Central memory CD8-positive, alpha-beta T cell (primary cell): ENCODE data around the gene RASA4.
"Not testable (repeated sequence)": the region's sequence is repeated elsewhere in the genome, so short reads cannot be mapped to it uniquely, and the experiment has no call there.

ENCODE experiments used
- ATAC-seq: fragments of 150-1000 bp; cut with Tn5 transposase; replicated peaks from 2 replicates; pipeline ENCODE4 v1.10.0; 2022; ENCODE audit warnings: mild to moderate bottlenecking, moderate FRiP score, moderate number of reproducible peaks; ENCODE audit not compliant: poor library complexity, severe bottlenecking; ENCODE audit errors: extremely low read depth
- DNase-seq, 2 donors: peaks; one replicate each; pipeline ENCODE4 v3.0.0; 2021; ENCODE audit warnings: low spot score in 2 of 2
- H3K27ac Mint-ChIP-seq: one replicate; pipeline ENCODE4 v1.8.0; 2022; ENCODE audit warnings: low read depth, mild to moderate bottlenecking, moderate library complexity, mixed read lengths
- H3K27me3 Mint-ChIP-seq: one replicate; pipeline ENCODE4 v1.8.0; 2022; ENCODE audit warnings: mixed read lengths
- H3K36me3 Mint-ChIP-seq: one replicate; pipeline ENCODE4 v1.8.0; 2022; ENCODE audit warnings: mild to moderate bottlenecking, moderate library complexity, mixed read lengths; ENCODE audit not compliant: insufficient read depth
- H3K4me1 Mint-ChIP-seq: one replicate; pipeline ENCODE4 v1.8.0; 2022; ENCODE audit warnings: mixed read lengths
- H3K4me3 Mint-ChIP-seq: one replicate; pipeline ENCODE4 v1.8.0; 2022; ENCODE audit warnings: mild to moderate bottlenecking, moderate library complexity, mixed read lengths
- H3K9me3 Mint-ChIP-seq: one replicate; pipeline ENCODE4 v1.8.0; 2022; ENCODE audit warnings: mixed read lengths

Gene RASA4

DNA sequence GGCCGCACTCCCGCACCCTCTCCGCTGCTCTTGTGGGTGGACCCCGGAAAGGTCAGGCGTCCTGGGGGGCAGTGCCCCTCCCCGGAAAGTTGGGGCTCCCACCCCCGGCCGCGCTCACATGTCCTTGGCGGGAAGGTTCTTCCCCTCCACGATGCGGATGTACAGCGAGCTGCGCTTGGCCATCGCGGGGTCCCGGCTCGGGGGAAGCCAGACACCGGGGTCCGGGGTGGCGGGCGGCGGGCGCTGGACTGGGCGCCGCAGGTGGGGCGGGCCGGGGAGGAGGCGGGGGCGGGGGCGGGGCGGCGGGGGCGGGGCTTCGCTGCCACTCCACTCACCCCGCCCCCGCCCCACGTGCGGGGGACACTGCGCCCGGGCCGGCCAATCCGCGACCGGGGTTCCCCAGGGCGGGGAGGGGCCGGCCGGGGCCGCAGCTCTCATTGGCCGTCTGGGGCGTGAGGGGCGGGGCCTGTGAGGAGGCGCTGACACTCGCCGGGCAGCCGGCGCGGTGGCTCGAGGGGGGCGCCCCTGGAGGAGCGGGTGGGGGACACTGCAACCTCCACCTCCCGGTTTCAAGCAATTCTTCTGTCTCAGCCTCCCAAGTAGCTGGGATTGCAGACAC, at the start of gene RASA4:
Gene RASA4 (minus strand): TSS at position 250 of the 619 bp plus-strand sequence. CDS start 67 bp downstream, at position 183.
- H3K36me3 Mint-ChIP-seq = not testable (repeated sequence)
- peak; percentile 96 for ATAC-seq
- peak in 1 of 2 donors; percentile 46 for DNase-seq

DNA sequence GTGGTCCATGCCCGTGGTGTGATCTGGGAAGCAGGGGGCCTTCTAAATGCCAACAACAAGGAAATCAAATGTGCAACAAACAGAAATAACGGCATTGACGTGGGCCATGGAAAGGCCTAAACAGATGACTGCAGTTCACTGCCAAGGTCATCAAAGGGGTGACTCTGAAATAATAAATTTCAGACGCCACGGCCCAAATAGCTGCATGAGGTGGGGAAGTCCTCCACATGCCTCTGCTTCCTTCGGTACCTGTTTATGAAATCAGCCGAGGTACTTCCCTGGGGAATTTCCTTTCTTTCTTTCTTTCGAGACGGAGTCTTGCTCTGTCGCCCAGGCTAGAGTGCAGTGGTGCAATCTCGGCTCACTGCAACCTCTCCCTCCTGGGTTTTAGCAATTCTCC, 48.2 kb upstream of the RASA4 start:
- not testable (repeated sequence) for H3K4me3 Mint-ChIP-seq, H3K36me3 Mint-ChIP-seq, ATAC-seq, H3K27me3 Mint-ChIP-seq, H3K9me3 Mint-ChIP-seq, DNase-seq, H3K4me1 Mint-ChIP-seq, H3K27ac Mint-ChIP-seq

More for the DNA sequence above, at the start of gene RASA4:
- H3K4me3 Mint-ChIP-seq = peak within 1 kb of the TSS; percentile 34
- not testable (repeated sequence) for H3K27me3 Mint-ChIP-seq, H3K9me3 Mint-ChIP-seq, H3K27ac Mint-ChIP-seq, H3K4me1 Mint-ChIP-seq

GRCh38 chr7:102649924-102650323, 33.4 kb upstream of the RASA4 start, which contains the start of gene SPDYE2B:
Gene SPDYE2B, plus strand, starts transcription at chr7:102650319. Its CDS starts 2,030 bp downstream, at chr7:102652349.
- not testable (repeated sequence) for H3K27me3 Mint-ChIP-seq, H3K9me3 Mint-ChIP-seq, ATAC-seq, H3K4me1 Mint-ChIP-seq, H3K36me3 Mint-ChIP-seq, H3K4me3 Mint-ChIP-seq, DNase-seq, H3K27ac Mint-ChIP-seq

- not testable (repeated sequence) for H3K4me1 Mint-ChIP-seq, DNase-seq
These were observed 31.3 kb upstream of the RASA4 start for GRCh38 chr7:102647813-102648212.

GRCh38 chr7:102643404-102643803, 26.8 kb upstream of the RASA4 start:
- DNase-seq, H3K36me3 Mint-ChIP-seq, ATAC-seq, H3K27me3 Mint-ChIP-seq, H3K27ac Mint-ChIP-seq, H3K9me3 Mint-ChIP-seq, H3K4me1 Mint-ChIP-seq, H3K4me3 Mint-ChIP-seq: not testable (repeated sequence)

More at GRCh38 chr7:102647813-102648212, 31.3 kb upstream of the RASA4 start:
- H3K27me3 Mint-ChIP-seq, H3K4me3 Mint-ChIP-seq, H3K9me3 Mint-ChIP-seq, H3K36me3 Mint-ChIP-seq, H3K27ac Mint-ChIP-seq, ATAC-seq: not testable (repeated sequence)

- not testable (repeated sequence) for ATAC-seq, DNase-seq, H3K36me3 Mint-ChIP-seq, H3K9me3 Mint-ChIP-seq, H3K27me3 Mint-ChIP-seq, H3K4me1 Mint-ChIP-seq, H3K27ac Mint-ChIP-seq, H3K4me3 Mint-ChIP-seq
These were observed 26.1 kb upstream of the RASA4 start, which contains the start of gene UPK3BL1 for GRCh38 chr7:102642691-102643090. Gene UPK3BL1, minus strand, starts transcription at chr7:102642791. Its CDS starts 50 bp downstream, at chr7:102642741.

- not testable (repeated sequence) for H3K4me1 Mint-ChIP-seq, H3K27ac Mint-ChIP-seq, DNase-seq, H3K27me3 Mint-ChIP-seq, H3K9me3 Mint-ChIP-seq, H3K36me3 Mint-ChIP-seq, H3K4me3 Mint-ChIP-seq
- ATAC-seq = peak; percentile 10
These were observed 22.3 kb upstream of the RASA4 start for GRCh38 chr7:102638848-102639247.

- not testable (repeated sequence) for H3K27ac Mint-ChIP-seq, H3K4me3 Mint-ChIP-seq, H3K36me3 Mint-ChIP-seq, H3K27me3 Mint-ChIP-seq, DNase-seq, H3K9me3 Mint-ChIP-seq, H3K4me1 Mint-ChIP-seq, ATAC-seq
These were observed 20.4 kb upstream of the RASA4 start for GRCh38 chr7:102636956-102637355.

DNA sequence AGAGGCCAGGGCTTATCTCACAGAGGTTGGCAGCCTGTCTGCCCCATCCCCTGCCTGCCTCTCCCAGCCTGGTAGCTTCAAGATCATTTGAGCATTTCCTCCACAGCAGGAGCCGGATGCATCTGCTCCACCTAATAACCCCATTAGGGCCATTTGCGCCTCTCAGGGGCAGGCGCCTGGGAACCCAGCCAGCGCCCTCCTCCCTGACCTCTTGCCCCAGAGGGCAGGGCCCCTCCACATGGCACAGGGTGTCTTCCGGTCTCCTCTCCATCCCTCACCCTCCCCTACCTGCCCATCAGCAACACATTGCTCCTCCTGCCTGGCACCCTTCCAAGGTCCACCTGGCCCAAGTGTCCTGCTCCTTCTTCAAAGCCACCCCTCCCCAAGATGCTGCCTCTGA, 18.8 kb upstream of the RASA4 start:
- H3K27me3 Mint-ChIP-seq, H3K36me3 Mint-ChIP-seq, H3K27ac Mint-ChIP-seq, H3K4me1 Mint-ChIP-seq, DNase-seq, H3K9me3 Mint-ChIP-seq, H3K4me3 Mint-ChIP-seq, ATAC-seq: not testable (repeated sequence)

DNA sequence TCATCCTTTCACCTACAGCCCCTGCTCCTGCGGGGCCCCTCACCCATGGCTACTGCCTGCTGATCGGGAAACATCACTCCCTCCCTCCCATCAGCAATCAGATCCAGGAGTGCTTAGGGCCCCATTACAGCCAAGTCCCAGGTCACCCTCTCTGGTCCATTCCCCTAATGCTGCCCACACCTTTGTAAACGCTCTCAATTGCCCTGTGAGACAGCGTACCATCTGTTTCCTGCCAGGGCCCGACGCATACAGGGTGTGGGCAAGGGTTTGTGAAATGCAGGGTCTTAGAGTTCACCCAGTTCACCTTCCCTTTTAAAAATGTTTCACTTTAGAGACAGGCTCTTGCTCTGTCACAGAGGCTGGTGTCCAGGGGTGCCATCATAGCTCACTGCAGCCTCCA, 17.7 kb upstream of the RASA4 start:
- H3K9me3 Mint-ChIP-seq, H3K27ac Mint-ChIP-seq, ATAC-seq, H3K4me3 Mint-ChIP-seq, DNase-seq, H3K27me3 Mint-ChIP-seq, H3K4me1 Mint-ChIP-seq, H3K36me3 Mint-ChIP-seq: not testable (repeated sequence)

DNA sequence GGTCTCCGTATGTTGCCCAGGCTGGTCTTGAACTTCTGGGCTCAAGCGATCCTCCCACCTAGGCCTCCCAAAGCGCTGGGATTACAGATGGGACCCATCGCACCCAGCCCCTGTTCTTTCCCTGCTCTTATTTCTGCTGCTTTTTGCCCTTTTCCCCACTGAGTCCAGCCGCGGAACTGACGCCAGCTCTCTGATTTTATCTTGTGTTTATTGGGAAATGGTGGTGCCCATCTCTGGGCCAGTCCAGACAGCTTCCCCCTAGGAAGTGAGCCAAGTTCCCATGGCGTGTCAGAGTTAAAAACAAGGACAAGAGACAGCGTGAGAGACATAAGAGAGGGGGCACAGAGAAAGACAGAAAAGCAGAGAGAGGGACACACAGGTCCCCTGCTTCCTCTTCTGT, 14.1 kb upstream of the RASA4 start:
- H3K36me3 Mint-ChIP-seq, H3K27me3 Mint-ChIP-seq, H3K4me1 Mint-ChIP-seq, ATAC-seq, H3K4me3 Mint-ChIP-seq, H3K9me3 Mint-ChIP-seq, DNase-seq: not testable (repeated sequence)
- H3K27ac Mint-ChIP-seq = peak overlapping the region; percentile 79

GRCh38 chr7:102627271-102627904, 10.8 kb upstream of the RASA4 start:
- H3K9me3 Mint-ChIP-seq, H3K36me3 Mint-ChIP-seq, H3K27ac Mint-ChIP-seq, DNase-seq, H3K27me3 Mint-ChIP-seq, ATAC-seq, H3K4me3 Mint-ChIP-seq, H3K4me1 Mint-ChIP-seq: not testable (repeated sequence)

- H3K27me3 Mint-ChIP-seq, H3K9me3 Mint-ChIP-seq, H3K36me3 Mint-ChIP-seq, H3K4me3 Mint-ChIP-seq, DNase-seq, ATAC-seq, H3K27ac Mint-ChIP-seq, H3K4me1 Mint-ChIP-seq: not testable (repeated sequence)
These were observed 1.6 kb upstream of the RASA4 start for GRCh38 chr7:102618122-102618521.
